Measurements from ENCODE around the gene RING1.
A peak's percentile ranks its signal among the peaks of the same experiment; 100 is the strongest.

Gene RING1

GRCh38 chr6:33241968-33242367 is 33.7 kb downstream of the RING1 start:
- DNase-seq, result no peak

GRCh38 chr6:33243476-33243875 is 35.2 kb downstream of the RING1 start:
- no peak for DNase-seq

GRCh38 chr6:33247977-33248642 is 39.8 kb downstream of the RING1 start:
- peak; percentile 31 to 92 (median 80) for DNase-seq

DNA sequence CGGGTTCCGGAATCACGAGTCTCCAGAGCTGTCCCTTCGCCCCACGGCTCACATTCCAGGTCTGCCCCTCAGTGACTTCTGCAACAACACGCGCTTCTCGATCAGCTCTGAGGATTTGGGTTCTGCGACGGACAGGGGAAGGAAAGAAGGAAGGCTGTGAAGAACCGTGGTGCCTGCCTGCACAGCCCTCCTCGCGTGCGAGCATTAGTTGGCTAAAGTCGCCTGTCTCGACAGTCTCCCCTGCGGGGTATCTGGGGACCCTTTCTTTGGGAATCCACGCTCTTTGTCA is 40.3 kb downstream of the RING1 start:
- peak in 9 of 51 donors; percentile 41 to 79 (median 52) for DNase-seq

DNA sequence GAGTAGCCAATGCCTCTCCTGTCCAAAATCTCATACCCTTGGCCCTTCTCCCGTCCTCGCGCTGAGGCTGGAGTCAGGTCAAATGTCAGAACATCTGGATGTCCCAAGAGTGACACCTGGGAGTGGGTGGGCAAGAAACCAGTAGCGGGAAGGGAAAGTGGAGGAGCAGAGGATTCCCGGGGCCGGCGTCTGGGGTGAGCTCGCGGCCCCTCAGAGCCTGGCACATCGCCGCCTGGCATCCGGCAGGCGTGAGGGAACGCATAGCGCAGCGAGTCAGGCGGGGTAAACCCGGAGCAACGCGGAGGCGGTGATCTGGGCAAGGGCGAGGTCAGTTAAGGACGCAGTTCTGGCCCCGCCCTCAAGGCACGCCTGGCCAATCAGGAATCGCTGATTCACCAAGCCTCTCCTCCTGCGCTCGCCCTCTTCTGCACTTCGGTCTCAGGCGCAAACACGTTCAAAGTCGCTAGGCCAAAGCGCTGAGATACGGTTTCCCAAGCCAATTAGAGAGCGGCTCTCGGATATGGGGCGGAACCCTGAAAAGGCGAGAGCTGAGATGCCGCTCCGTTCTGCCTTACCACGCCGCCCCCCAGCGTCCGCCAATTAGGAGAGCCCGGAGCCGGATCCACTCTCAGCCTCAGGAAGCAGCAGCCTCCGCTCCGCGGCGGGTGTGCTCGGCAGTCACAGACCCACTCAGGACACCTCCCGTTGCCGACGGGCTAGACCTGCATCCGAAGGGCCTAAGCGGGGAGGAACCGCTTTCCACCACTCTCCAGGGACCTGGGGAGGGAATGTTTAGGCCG is 40.8 kb downstream of the RING1 start:
- peak; percentile 66 to 99 (median 95) for DNase-seq

GRCh38 chr6:33249732-33250630 is 41.7 kb downstream of the RING1 start:
- peak in 5 of 51 donors; percentile 24 to 28 (median 25) for DNase-seq

- DNase-seq, result no peak
Observed at GRCh38 chr6:33250731-33251130, 42.4 kb downstream of the RING1 start.

DNA sequence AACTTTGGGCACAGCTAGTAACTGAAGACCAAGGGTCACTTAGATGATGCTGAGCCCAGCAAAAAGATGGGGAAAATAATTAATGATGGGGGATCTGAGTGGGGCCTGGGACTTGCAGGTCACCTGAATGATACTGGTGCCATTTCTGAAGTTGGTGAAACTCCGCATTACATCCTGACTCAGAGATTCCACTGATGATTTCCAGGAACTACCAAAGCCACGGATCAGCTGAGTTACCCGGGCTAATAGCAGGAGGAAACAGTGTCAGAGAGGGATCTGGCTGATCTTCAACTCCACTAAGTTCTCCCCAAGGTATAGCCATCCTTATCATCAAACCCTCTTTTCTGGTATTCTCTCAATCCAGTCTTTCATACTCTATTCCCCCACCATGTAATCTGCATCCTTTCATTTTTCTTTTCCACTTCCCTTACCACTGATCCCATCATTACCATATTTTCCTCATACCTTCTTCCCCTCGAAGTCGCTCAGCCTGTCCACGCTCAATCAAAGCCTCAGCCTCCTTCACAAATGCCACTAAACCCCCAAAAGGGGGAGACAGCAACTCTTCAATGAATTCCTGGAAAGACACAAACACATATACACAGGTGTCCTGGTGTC is 43.2 kb downstream of the RING1 start:
- DNase-seq, result no peak

GRCh38 chr6:33252759-33253158 is 44.5 kb downstream of the RING1 start:
- DNase-seq, result no peak

GRCh38 chr6:33254591-33254990 is 46.3 kb downstream of the RING1 start:
- no peak for DNase-seq

- DNase-seq, result no peak
Observed at GRCh38 chr6:33259032-33259431, 50.7 kb downstream of the RING1 start.
